Mesenteric fat pad (tissue), 1 donor: ENCODE data around the gene NRXN3. TPM values are rescaled to one million over a fixed set of nuclear protein-coding genes. Genes with fewer than 3 reads are reported as not detected.
"Not testable (repeated sequence)": the region's sequence is repeated elsewhere in the genome, so short reads cannot be mapped to it uniquely, and the experiment has no call there.

Experiments used
- DNase-seq: peaks from one replicate; pipeline ENCODE4 v3.0.0-alpha.2; 2020; ENCODE audit warnings: low spot score
- total RNA-seq: library from RNA; stranded (reverse); fragmentation: NEBNext Ultra II Directional; extraction: Animal tissue kit (Norgen Biotek cat#: 25700); gene quantifications from one replicate; pipeline ENCODE4 v1.2.1, GENCODE V29; 2021
- donor health status: DM: yes; HTN: yes; CAD: no.

The NRXN3 gene
- total RNA-seq, 1 donor from 2014 or later: 0.84 TPM

DNA sequence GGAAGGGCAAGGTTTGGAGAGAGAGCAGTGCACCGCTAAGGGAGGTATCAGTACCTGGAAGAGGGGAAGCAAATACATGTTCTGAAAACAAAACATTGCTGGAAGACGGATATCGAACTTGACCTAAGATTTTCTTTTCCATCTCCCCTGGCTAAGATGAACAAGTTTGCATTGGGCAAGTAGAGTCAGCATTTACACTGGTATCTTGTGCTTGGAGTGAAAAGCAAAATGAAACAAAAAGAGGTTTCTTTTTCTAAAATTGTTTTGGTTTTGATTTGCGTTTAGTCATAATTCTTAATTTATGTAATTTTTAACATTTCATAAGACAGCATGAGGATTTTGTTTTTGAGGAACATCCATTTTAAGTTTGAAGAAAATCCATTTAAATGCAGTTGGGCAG is 881.6 kb downstream of the NRXN3 start:
- DNase-seq: no peak

DNA sequence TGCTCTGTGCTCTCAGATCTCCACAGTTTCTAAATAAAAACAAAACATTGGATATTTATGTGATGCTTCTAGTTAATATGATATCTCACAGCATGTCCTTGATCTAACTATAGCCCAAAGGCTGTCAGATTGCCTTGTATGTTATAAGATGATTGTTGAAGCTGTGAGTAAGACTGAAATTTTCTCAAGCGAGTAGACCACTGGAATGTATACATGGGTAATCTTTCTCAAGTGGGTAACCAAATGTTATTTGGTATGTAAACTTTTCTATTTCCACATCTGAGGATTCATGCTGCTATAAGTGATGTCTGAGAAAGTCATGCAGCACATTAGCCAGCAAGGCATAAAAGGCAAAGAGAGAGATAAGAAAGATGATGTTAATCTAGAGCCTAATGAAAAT is 886.7 kb downstream of the NRXN3 start:
- no peak for DNase-seq

DNA sequence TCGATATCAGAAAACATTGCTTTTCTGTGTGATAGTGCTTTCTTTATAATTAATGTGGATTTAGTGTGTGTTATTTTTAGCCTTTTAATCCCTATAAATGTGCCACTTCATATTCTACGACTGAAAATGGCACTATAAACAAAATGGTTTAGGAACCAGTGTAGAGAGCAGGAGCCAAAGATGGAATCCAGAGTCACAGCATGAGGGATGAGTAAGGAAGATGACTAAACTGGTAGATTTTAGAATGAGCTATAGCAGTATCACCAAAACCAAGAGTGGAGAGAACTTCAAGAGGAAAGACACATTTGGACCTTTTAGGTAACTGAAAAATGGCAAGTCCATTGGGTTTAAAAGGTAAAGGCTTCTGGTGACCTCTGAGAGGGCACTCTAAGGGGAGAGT is 887.2 kb downstream of the NRXN3 start:
- DNase-seq: no peak

DNA sequence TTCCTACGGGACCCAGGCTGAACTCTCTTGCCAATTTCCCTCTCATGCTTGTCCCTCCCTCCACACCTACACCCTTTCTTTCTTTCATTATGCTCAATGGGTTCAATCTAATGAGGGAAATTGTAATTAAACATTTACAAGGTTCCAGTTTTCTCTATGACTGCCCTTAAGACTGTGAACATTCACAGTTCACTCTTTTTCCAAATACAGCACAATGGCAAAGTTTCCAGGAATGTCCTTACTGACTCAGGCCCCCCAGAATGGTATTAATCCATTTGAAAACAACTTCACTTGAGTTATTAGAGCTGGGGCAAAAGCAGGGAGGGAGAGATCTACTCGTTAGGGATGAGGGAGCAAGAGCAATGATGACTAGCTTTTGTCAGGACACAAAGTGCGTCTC is 892.1 kb downstream of the NRXN3 start:
- DNase-seq: no peak

DNA sequence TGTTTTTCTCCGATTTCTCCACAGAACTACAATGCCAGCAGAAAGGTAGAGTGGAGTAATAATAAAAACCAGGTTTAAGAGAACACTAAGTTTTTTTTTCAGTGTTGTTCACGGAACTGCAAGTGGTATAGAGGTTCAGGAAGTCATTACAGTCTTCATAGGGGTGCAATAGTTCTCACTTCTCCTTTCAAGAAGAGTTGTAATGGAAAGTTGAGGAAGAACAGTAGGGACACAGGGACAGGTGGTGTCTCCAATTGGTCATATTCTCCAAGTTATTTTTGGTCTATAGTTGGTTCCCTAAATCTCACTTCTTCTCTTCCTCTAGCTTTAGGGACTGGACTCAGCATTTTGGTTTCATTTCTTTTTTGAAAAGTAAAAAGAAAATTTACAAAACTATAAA is 894.0 kb downstream of the NRXN3 start:
- DNase-seq: no peak

DNA sequence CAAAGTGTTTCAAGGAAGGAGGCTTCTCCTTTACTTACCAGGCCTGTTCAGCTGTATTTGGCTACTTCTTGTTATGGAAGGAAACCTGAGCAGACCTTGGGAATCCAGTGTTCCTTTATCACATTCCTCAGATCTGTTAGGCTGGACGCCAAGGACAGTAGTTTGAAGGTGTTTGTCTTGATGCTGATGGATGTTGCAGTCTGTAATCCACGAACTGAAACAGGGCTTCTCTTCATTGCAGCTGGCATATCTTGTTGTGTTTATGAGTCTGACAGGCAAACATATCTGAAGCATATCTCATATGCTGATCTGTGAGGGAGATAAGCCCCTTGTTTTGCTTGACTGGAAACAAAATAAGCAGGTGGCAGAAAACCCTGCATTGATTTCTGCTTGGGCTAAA is 904.3 kb downstream of the NRXN3 start:
- DNase-seq: no peak

DNA sequence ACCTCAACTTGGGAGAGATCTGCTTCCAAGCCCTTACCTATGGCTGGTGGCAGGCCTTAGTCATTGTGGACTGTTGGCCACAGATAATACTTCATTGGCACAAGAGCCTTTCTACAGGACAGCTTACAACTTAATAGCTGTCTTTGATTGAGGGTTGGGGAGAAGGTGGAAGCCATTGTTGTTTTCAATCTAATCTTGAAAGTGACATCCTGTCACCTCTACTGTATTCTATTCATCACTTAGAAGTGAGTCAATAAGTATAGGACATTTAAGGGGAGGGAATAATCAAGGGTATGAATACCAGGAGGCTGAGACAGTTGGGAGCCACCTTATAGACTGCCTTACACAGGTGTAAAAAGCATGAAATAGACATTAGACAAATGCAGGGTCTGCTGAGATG is 906.3 kb downstream of the NRXN3 start:
- DNase-seq: no peak

DNA sequence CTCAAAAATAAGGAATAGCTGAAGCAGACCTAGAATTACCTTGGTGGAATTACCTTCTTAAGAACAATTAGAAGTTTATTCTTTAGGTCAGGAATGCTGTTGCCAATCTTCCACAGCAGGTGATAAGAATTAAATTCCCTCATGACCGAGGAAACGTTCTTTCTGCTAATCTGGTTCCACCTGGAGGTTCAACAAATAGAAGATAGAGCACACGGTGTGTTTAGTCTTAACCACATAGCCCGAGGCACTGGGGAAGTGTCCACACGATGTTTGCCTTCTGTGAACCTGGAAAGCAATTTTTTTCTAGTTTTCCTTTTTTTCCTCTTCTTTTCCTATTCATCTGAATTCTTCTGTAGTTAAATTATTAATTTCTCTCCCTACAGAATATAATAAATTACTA is 906.9 kb downstream of the NRXN3 start:
- no peak for DNase-seq

DNA sequence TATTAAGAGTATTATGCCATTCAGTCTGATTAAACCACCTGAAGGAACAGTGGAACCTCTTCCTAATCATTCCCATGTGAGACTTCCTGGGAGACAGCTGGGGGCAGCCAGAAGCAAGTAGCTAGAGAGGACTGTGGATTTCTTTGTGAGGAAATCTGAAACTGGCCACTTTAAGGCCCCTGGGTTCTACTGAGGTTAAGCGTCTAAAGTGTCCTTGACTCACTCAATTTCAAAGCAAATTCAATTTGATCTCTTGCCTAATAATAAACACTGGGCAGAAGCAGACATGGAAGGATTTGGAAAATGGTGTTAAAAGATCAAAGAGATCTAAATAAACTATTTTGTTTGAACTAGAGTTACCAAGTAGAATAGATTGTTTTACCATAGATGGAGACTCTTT is 909.9 kb downstream of the NRXN3 start:
- no peak for DNase-seq

DNA sequence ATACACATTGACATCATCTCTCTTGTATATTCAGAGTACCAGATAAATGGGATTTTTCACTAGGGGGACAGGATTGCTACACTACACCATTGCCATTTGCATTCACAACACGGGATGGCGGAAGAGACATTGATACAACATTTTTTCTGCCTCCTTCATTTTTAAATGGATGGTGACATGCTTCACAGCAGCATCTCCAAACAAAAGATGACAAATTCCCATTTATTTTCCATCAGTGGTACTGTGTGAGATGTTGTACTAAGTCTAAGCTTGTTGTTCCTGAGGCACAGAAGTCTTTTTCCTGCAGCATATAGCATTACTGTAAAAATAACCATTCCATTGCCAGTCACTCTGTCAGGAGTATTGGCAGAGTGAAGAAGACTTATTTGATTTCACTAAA is 912.7 kb downstream of the NRXN3 start:
- DNase-seq: no peak

DNA sequence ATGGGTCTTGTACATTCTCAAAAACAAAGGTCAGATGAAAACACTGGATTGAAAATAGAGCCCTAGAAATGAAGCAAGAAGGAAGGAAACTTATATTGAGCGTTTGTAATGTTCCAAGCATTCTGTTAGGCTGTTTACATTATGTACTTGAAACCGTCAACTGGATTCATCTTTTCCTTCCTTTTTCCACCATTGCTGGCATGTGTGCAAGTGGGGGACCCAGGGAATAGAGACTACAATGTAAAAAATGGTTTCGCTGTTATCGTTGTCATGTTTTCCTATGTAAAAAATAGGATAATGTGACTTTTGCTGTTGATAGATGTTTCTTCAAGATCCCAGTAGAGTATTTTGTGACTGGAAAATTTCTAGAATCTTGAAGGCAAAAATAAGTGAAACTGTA is 913.2 kb downstream of the NRXN3 start:
- no peak for DNase-seq

DNA sequence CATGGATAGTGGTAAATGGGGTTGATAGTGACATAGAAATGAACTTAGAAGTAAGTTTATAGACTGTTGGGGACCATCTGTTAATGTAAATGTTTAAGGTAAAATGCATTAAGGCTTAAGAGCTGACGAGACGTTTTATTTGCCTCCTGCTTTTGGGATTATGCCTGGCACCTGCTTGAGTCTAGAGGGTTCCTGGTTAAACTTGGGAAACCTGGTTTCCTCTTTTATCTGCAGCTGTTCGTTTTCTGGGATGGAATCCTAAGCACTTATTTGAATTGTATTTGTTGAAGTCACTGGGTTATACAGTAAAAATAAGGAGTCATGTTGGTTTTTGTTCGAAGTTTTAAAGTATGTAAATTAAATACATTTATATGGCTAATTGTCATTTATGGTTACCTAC is 914.7 kb downstream of the NRXN3 start:
- no peak for DNase-seq

DNA sequence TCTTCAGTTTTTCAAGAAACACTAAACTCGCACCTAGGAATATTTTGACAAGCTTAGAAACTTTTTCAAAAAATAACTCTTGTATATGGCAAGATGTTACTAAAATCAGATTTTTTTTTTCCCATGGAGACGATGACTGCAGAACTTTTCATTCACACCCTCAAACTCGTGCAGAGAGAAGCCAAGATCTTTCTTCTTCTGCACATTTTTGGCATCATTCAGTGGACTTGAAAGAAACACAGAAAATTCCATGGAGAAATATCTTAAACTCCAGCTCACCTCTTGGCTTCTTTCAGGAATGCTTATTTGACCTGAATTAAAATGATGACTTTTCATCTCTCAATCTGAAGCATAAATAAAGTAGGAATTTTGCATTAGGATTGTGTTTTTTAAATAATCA is 919.4 kb downstream of the NRXN3 start:
- no peak for DNase-seq

DNA sequence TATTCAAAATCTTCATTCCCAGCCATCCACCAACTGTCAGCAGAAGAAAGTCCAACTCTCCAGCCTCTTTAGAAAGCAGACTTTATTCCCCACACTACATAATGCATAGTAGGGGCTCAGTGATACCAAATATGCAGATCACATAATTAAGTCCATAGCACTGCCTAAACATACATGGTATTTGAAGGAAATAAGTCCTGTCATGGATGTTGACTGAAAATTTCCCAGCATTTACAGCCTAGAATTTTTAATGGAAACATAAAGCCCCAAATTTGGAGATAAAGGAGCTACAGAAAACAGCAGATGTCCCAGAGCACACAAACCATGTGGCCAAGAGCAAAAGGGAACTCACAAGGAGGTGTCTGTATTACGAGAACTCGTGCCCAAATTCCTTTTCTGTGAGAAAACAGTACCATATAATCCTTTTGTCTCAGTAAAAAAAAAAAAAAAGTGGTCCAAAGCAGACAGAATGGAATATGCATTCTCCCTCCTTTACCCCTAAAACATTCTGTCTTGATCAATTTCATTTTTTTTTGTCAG is 920.5 kb downstream of the NRXN3 start:
- DNase-seq: no peak

DNA sequence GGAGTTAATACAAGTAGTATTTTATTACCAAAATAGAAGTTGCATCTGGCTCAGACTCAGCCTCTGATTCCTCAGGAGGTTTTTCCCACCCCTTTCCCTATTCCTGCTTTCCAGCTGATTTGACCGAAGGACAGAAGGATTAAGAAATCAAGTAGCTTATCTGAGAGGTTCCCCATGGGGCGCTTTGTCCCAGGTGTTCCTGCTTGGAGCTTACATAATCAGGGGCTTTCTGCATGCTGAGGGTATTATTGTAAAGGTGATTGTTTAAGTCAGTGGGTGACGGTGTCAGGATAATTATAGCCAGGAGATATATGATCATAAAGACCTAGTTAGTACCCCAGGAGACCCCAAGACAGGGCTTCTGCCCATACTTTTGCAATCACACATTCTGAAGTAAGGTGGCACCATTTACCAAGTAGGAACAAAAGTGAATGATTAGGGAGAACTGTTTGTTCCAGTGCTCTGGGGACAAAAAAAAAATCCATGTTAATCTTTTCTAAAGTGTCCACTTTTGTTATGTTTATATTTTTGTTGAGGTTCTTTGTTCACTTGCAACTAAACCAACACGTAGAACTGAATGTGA is 921.3 kb downstream of the NRXN3 start:
- DNase-seq: no peak

DNA sequence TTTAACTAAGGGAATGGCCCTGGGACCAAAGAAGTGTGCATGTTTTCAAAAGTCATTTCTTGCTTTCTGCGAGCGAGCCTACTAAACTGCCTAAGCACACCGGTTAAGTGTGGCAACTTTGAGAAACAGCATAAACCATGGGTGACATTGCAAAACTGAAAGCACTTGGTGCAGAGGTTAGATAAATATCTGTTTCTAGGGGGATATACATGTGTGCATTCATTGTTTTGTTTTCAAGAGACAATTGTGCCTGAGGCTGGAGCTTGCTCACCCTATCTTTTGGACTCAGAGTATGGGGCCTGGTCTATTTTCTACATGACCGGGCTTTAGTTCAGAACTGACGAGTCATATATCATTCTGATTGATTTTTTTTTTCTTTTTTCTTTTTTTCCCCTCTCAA is 923.4 kb downstream of the NRXN3 start:
- DNase-seq: no peak

DNA sequence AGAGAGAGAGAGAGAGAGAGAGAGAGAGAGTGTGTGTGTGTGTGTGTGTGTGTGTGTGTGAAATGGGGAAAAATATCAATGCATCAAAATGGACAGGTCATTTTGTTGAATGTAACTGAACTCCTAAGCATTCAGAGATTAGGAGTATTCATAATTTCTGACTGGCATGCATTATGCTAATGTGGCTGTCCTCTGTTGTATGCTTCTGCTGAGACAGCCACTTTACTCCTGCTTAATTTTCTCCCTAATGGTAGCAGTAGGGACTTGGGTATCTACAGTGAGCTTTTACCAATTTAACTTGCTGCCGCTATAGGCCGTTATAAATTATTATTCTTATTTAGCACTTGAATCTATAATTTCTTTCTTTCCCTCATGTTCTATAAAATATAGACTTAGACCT is 924.8 kb downstream of the NRXN3 start:
- no peak for DNase-seq

DNA sequence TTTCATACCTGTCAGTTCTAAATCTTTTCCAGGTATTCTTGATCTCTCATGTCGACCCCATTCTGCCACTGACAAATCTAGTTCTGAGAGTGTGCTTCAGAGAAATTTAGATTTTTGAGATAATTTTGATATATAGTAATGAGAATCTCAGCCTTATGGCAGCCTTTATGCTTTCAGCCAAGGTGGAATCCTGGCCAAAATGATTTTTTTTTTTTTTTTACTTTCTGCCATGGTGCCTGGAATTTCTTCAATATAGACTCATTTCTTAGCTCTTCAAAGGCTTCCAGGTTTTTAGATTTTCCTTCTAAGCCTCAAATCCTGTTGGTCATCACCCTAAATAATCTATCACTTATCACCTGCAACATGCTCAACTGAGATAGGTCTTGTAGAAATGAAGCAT is 926.6 kb downstream of the NRXN3 start:
- no peak for DNase-seq

DNA sequence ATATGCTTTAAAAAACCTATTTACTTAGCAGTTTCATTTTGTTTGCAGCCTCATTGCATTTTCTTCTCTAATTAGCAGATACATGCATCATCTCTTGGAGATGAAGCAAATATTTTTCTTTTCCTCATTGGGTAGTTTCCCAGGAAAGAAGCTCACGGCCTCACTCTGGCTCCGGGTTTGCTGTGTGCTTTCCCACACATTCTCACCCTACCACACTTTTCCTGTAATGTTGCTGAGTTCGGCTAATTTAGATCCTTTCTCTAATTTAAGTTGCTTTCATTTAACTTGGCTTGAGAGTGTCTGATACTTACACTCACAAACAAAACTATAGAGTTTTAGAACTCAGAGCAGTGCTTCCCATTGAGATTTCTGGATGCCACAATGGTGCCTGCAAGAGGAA is 928.2 kb downstream of the NRXN3 start:
- no peak for DNase-seq

DNA sequence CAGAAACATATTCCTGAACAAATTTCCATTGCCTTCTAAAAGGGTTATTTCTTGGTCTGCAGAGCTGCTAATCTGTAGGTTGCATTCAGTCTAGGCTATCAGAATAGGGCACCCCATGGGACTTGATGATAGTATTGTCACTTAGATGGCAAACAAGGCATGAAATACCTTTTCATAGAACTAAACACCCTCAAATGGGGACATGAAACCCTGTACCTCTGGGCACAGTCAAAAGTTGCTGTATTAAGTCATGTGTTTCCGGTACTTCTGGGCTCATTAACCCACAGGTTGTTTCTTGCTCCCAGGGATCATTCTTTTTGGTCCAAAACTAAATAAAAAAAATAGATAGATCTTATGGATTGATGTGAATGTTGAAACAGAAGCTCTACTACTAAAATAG is 930.4 kb downstream of the NRXN3 start:
- no peak for DNase-seq

DNA sequence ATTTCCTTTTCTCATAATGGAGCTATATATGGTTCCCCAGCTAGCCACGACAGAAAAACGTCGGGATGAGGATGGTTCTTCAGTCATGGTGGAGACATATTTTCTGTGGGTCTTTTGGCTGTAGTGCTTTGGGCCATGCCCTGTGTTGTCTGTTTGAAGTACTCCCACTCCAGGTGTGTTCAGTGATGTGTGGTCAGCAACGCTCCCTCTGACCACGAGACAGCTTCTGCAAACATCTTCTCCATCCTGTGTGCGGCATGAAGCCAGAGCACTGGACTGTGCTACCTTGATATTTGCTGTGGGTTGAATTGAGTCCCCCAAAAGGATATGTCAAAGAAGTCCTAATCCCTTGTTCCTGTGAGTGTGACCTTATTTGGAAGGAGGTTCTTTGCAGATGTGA is 931.2 kb downstream of the NRXN3 start:
- no peak for DNase-seq

DNA sequence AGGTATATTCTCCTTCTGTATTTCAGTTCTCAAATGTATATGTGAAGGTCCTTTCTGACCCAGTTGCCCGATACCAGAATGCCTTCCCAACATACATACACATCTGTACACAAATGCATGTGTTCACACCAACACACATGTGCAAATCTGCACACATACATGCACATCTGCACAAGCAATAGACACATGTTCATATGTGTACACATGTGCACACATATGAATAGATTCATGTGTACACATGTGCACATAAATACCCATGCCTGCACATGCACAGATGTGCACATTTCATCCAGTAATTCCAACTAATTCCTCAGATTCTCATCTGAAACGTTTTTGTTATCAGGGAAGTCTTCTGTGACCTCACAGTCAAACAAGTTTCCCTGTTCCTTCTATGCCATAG is 933.6 kb downstream of the NRXN3 start:
- no peak for DNase-seq

DNA sequence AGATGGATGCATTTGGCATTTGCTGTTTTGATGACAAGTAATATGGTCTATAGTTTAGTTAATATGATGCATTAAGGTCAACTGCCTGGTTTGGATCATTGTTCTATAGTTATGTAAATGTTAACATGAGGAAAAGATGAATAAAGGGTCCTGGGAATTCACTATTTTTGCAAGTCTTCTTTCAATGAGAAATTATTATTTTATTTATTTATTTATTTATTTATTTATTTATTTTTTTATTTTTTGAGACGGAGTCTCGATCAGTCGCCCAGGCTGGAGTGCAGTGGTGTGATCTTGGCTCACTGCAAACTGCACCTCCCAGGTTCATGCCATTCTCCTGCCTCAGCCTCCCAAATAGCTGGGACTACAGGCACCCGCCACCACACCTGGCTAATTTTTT is 940.4 kb downstream of the NRXN3 start:
- not testable (repeated sequence) for DNase-seq

DNA sequence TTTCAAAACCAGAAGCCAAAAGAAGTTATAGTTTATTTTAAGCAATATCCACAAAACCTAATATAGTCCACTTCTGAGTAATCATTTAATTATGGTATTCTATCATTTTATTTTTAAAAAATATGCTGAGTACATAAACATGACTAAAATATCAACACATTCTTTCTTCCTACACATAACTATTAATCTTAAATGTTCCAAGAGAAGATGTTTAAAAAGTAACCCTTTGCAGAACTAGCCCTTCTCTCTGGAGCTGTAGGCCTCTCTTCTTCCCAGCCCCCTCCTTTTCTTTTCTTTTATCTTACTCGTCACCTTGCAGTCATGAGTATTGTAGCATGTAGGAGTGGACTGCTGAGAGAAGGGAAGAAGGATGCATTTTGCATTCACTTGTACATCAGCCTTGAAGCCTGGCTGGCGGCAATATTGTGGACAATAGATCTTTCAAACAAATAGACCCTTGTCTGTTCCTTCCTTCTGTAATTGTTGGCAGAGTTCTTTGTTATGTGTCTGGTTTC is 941.9 kb downstream of the NRXN3 start:
- no peak for DNase-seq
